ENCODE data around the gene EXTL1.

GRCh38 chr1:26049531-26050247 lies 28.1 kb downstream of the EXTL1 start:
- no peak for TF ChIP-seq CTCF (IDR thresholded peaks at IDR 0.05)
- TF ChIP-seq POLR2A (IDR thresholded peaks at IDR 0.05): no peak

Measured in esophagus squamous epithelium (tissue), 4 donors.